WTC11 (cell line): ENCODE measurements around the gene GSX1. TPM values are rescaled to one million over a fixed set of nuclear protein-coding genes. Genes with fewer than 3 reads are reported as not detected.

Experiments
- AFF4 ChIP-seq: sonication (generic); formaldehyde crosslinking; IDR thresholded peaks from 2 replicates; pipeline ENCODE4 v1.8.1; 2023; ENCODE audit warnings: mild to moderate bottlenecking, missing genetic modification reagents, borderline replicate concordance
- ARID4B ChIP-seq: sonication (generic); formaldehyde crosslinking; IDR thresholded peaks from 2 replicates; pipeline ENCODE4 v1.8.0; 2023; ENCODE audit warnings: missing genetic modification reagents, mild to moderate bottlenecking, borderline replicate concordance
- ATF2 ChIP-seq: sonication (generic); formaldehyde crosslinking; IDR thresholded peaks from 2 replicates; pipeline ENCODE4 v1.8.1; 2022; ENCODE audit warnings: low read depth, missing genetic modification reagents, borderline replicate concordance
- CDX4 ChIP-seq: fragments of 250-450 bp; sonication (Bioruptor Pico); IDR thresholded peaks from 2 replicates; pipeline ENCODE4 v1.9.0; 2021; ENCODE audit warnings: moderate library complexity, mild to moderate bottlenecking, inconsistent platforms, borderline replicate concordance
- CREM ChIP-seq: sonication (generic); formaldehyde crosslinking; IDR thresholded peaks from 2 replicates; pipeline ENCODE4 v1.8.1; 2022; ENCODE audit warnings: mild to moderate bottlenecking, missing genetic modification reagents, moderate library complexity
- E2F1 ChIP-seq: sonication (generic); formaldehyde crosslinking; IDR thresholded peaks from 2 replicates; pipeline ENCODE4 v1.8.0; 2022; ENCODE audit warnings: mild to moderate bottlenecking, missing genetic modification reagents
- ESRRA ChIP-seq: sonication (generic); formaldehyde crosslinking; IDR thresholded peaks from 2 replicates; pipeline ENCODE4 v1.8.1; 2022; ENCODE audit warnings: mild to moderate bottlenecking, missing genetic modification reagents, borderline replicate concordance
- FOXK1 ChIP-seq: sonication (generic); formaldehyde crosslinking; IDR thresholded peaks from 2 replicates; pipeline ENCODE4 v1.8.0; 2022; ENCODE audit warnings: mild to moderate bottlenecking, moderate library complexity, missing genetic modification reagents
- GRHL2 ChIP-seq: fragments of 250-450 bp; sonication (Bioruptor Pico); IDR thresholded peaks from 2 replicates; pipeline ENCODE4 v1.8.0; 2022; ENCODE audit warnings: mild to moderate bottlenecking, moderate library complexity; ENCODE audit not compliant: insufficient replicate concordance, severe bottlenecking
- IRF1 ChIP-seq: sonication (generic); formaldehyde crosslinking; IDR thresholded peaks from 2 replicates; pipeline ENCODE4 v1.8.0; 2023; ENCODE audit warnings: missing genetic modification reagents
- JAZF1 ChIP-seq: fragments of 250-450 bp; sonication (Bioruptor Pico); IDR thresholded peaks from 2 replicates; pipeline ENCODE4 v1.9.0; 2021; ENCODE audit warnings: moderate library complexity, mild to moderate bottlenecking, inconsistent platforms
- NR1H2 ChIP-seq: sonication (generic); formaldehyde crosslinking; IDR thresholded peaks from 2 replicates; pipeline ENCODE4 v1.9.0; 2021; ENCODE audit warnings: mild to moderate bottlenecking, moderate library complexity, missing genetic modification reagents
- PRDM15 ChIP-seq: sonication (generic); formaldehyde crosslinking; IDR thresholded peaks from 2 replicates; pipeline ENCODE4 v1.8.0; 2022; ENCODE audit warnings: missing genetic modification reagents
- SP1 ChIP-seq: sonication (generic); formaldehyde crosslinking; conservative IDR thresholded peaks from 2 replicates; pipeline ENCODE4 v1.8.1; 2022; ENCODE audit warnings: missing genetic modification reagents
- ZBTB43 ChIP-seq: sonication (generic); formaldehyde crosslinking; IDR thresholded peaks from 2 replicates; pipeline ENCODE4 v1.8.1; 2023; ENCODE audit warnings: mild to moderate bottlenecking, missing genetic modification reagents
- ZMAT4 ChIP-seq: fragments of 250-450 bp; sonication (Bioruptor Pico); IDR thresholded peaks from 2 replicates; pipeline ENCODE4 v1.9.0; 2021; ENCODE audit warnings: mild to moderate bottlenecking
- ZNF138 ChIP-seq: sonication (generic); formaldehyde crosslinking; conservative IDR thresholded peaks from 2 replicates; pipeline ENCODE4 v1.8.1; 2022; ENCODE audit warnings: mild to moderate bottlenecking, moderate library complexity, missing genetic modification reagents
- ZNF232 ChIP-seq: sonication (generic); formaldehyde crosslinking; IDR thresholded peaks from 2 replicates; pipeline ENCODE4 v1.8.0; 2022; ENCODE audit warnings: mild to moderate bottlenecking, missing genetic modification reagents
- total RNA-seq: library from RNA; stranded (reverse); gene quantifications from 3 replicates; pipeline ENCODE4 v1.2.3, GENCODE V29; 2021

The GSX1 gene
- total RNA-seq, 1 experiment from 2014 or later: not detected

GRCh38 chr13:27792393-27793218 lies at the start of gene GSX1 (continued):
- TF ChIP-seq ATF2 (CRISPR knock-in tag) (peak; percentile 25; the same call in 1 of the 2 replicates), ZMAT4 (no peak), ESRRA (CRISPR knock-in tag) (peak; percentile 62; the same call in 1 of the 2 replicates), FOXK1 (peak; percentile 82), SP1 (CRISPR knock-in tag) (0 out of 2 replicates have a peak, but pooled peaks have one; percentile 60), E2F1 (CRISPR knock-in tag) (no peak), GRHL2 (no peak), ARID4B (CRISPR knock-in tag) (peak; percentile 96), CREM (CRISPR knock-in tag) (0 out of 2 replicates have a peak, but pooled peaks have one; percentile 44), ZBTB43 (CRISPR knock-in tag) (peak; percentile 36; the same call in 1 of the 2 replicates), PRDM15 (no peak), IRF1 (CRISPR knock-in tag) (0 out of 2 replicates have a peak, but pooled peaks have one; percentile 8), ZNF232 (no peak; the same call in 1 of the 2 replicates), JAZF1 (no peak), NR1H2 (CRISPR knock-in tag) (no peak), ZNF138 (no peak), AFF4 (CRISPR knock-in tag) (no peak), CDX4 (no peak)
